ENCODE data around the gene ISM1.

ISM1 gene

GRCh38 chr20:13321416-13321815, 100.3 kb downstream of the ISM1 start:
- H3K36me3 Mint-ChIP-seq (ENCODE audit: low read depth): no peaks in the 10 kb centered on the region
- H3K4me1 Mint-ChIP-seq (ENCODE audit: low read depth): peaks cover 31% of the 10 kb centered on the region
- H3K27ac Mint-ChIP-seq: no peak overlapping the region
- H3K9me3 Mint-ChIP-seq: peaks cover 18% of the 10 kb centered on the region
- no peak overlapping the region for H3K4me3 Mint-ChIP-seq
- H3K27me3 Mint-ChIP-seq: peaks cover 24% of the 10 kb centered on the region

- Mint-ChIP-seq H3K36me3 (ENCODE audit: low read depth) (no peaks in the 10 kb centered on the region), H3K9me3 (peaks cover 18% of the 10 kb centered on the region), H3K27me3 (peaks cover 31% of the 10 kb centered on the region), H3K4me1 (ENCODE audit: low read depth) (peaks cover 31% of the 10 kb centered on the region), H3K27ac (no peak overlapping the region), H3K4me3 (no peak overlapping the region)
Observed at GRCh38 chr20:13322198-13322597, 101.1 kb downstream of the ISM1 start.

GRCh38 chr20:13322621-13323020, 101.5 kb downstream of the ISM1 start:
- Mint-ChIP-seq H3K4me1 (ENCODE audit: low read depth) (peaks cover 27% of the 10 kb centered on the region), H3K4me3 (no peak overlapping the region), H3K9me3 (peaks cover 16% of the 10 kb centered on the region), H3K36me3 (ENCODE audit: low read depth) (no peaks in the 10 kb centered on the region), H3K27ac (no peak overlapping the region), H3K27me3 (peaks cover 34% of the 10 kb centered on the region)

- no peaks in the 10 kb centered on the region for H3K36me3 Mint-ChIP-seq (ENCODE audit: low read depth)
- H3K27me3 Mint-ChIP-seq: peaks cover 52% of the 10 kb centered on the region
Observed at GRCh38 chr20:13325033-13325432, 104.0 kb downstream of the ISM1 start.

DNA sequence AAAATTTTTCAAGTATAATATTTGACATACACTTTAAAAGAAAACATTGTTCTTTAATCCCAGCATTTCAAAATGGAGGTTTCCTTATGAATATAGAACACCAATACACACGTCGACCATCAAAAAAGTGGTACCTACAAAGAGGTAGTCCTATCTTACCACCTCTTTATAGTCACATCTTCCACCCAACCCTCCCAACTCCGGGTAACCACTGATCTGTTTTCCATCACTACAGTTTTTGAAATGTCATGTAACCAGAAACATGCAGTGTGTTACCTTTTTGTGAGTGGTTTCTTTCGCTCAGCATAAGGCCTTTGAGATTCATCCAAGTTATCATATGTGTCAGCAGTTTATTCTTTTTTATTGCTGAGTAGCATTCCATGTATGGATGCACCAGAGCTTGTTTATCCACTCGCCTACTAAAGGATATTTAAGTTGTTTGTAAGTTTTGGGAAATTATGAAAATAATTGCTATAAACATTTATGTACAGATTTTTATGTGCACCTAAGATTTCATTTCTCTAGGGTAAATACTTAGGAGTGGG, 104.8 kb downstream of the ISM1 start:
- no peak overlapping the region for H3K4me3 Mint-ChIP-seq
- H3K27ac Mint-ChIP-seq: no peak overlapping the region
- peaks cover 13% of the 10 kb centered on the region for H3K9me3 Mint-ChIP-seq
- H3K27me3 Mint-ChIP-seq: peaks cover 52% of the 10 kb centered on the region
- peaks cover 30% of the 10 kb centered on the region for H3K4me1 Mint-ChIP-seq (ENCODE audit: low read depth)
- no peaks in the 10 kb centered on the region for H3K36me3 Mint-ChIP-seq (ENCODE audit: low read depth)

More at GRCh38 chr20:13325033-13325432, 104.0 kb downstream of the ISM1 start:
- Mint-ChIP-seq H3K4me1 (ENCODE audit: low read depth) (peaks cover 25% of the 10 kb centered on the region), H3K4me3 (no peak overlapping the region), H3K9me3 (peaks cover 13% of the 10 kb centered on the region), H3K27ac (no peak overlapping the region)

- Mint-ChIP-seq H3K4me1 (ENCODE audit: low read depth) (peaks cover 43% of the 10 kb centered on the region), H3K27ac (peak overlapping the region; percentile 65), H3K27me3 (peaks cover 40% of the 10 kb centered on the region), H3K4me3 (no peak overlapping the region), H3K36me3 (ENCODE audit: low read depth) (no peaks in the 10 kb centered on the region), H3K9me3 (peaks cover 13% of the 10 kb centered on the region)
Observed at GRCh38 chr20:13331536-13331935, 110.5 kb downstream of the ISM1 start.

DNA sequence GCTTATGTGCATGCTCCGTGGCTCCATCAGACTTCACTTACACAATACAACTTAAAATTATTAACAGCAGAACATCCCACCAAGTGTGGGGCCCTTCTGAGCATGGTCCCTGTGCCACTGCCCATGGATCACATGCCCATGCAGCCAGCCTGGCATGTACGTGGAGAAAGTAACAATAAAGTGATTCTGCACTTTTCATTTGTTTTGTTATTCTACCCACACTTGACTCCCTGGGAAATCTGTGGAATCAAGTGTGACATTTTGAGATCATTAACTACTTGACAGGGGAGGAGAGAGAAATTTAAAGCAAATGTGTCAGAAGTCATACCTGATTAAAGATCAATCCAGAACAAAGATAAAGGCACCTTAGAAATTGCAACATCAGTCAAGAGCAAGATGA, 112.0 kb downstream of the ISM1 start:
- H3K4me1 Mint-ChIP-seq (ENCODE audit: low read depth): peaks cover 58% of the 10 kb centered on the region
- H3K36me3 Mint-ChIP-seq (ENCODE audit: low read depth): no peaks in the 10 kb centered on the region
- H3K4me3 Mint-ChIP-seq: no peak overlapping the region
- peaks cover 4% of the 10 kb centered on the region for H3K9me3 Mint-ChIP-seq
- peaks cover 26% of the 10 kb centered on the region for H3K27me3 Mint-ChIP-seq
- H3K27ac Mint-ChIP-seq: peak overlapping the region; percentile 74

- H3K9me3 Mint-ChIP-seq: no peaks in the 10 kb centered on the region
- peaks cover 21% of the 10 kb centered on the region for H3K27me3 Mint-ChIP-seq
- H3K4me1 Mint-ChIP-seq (ENCODE audit: low read depth): peaks cover 66% of the 10 kb centered on the region
- no peak overlapping the region for H3K27ac Mint-ChIP-seq
- no peak overlapping the region for H3K4me3 Mint-ChIP-seq
- no peaks in the 10 kb centered on the region for H3K36me3 Mint-ChIP-seq (ENCODE audit: low read depth)
Observed at GRCh38 chr20:13333793-13334192, 112.7 kb downstream of the ISM1 start.

DNA sequence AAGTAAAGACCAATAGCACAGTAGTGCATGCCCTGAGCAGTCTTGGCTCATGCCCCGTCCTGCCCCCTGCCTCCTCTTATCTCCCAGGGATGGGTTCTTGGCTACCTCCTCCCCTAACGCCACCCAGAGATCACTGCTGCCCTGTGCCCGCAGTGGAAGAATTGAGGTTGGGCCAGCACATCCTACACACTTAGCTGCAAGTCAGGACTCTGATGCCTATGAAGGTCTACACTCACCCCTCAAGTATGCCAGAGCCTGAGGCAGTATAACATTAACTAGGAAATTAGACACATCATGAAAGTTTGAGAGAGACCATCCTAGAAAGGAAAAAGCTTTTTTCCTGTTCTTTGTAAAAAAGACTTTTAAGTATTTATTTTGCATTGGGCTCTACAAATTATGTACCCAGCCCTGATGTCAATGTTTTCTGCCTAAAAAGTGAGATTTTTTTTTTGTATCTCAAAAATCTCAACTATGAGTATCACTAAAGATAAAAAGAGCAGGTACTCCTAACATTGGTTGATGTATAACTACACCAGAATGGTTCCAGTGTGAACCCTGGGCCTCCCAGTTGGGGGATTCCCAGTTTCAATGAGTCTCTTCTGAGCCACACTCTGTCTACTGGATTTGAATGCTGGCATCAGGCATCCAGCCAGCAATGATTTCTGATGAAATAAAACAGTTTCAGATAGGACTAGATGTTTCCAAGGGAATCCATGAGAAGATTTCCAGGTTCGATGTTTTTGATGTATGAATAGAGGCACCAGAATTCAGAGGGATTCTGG, 115.4 kb downstream of the ISM1 start:
- Mint-ChIP-seq H3K27me3 (peaks cover 13% of the 10 kb centered on the region), H3K36me3 (ENCODE audit: low read depth) (no peaks in the 10 kb centered on the region), H3K9me3 (no peaks in the 10 kb centered on the region), H3K4me3 (peak overlapping the region; percentile 24), H3K4me1 (ENCODE audit: low read depth) (peaks cover 69% of the 10 kb centered on the region), H3K27ac (peak overlapping the region; percentile 90)

DNA sequence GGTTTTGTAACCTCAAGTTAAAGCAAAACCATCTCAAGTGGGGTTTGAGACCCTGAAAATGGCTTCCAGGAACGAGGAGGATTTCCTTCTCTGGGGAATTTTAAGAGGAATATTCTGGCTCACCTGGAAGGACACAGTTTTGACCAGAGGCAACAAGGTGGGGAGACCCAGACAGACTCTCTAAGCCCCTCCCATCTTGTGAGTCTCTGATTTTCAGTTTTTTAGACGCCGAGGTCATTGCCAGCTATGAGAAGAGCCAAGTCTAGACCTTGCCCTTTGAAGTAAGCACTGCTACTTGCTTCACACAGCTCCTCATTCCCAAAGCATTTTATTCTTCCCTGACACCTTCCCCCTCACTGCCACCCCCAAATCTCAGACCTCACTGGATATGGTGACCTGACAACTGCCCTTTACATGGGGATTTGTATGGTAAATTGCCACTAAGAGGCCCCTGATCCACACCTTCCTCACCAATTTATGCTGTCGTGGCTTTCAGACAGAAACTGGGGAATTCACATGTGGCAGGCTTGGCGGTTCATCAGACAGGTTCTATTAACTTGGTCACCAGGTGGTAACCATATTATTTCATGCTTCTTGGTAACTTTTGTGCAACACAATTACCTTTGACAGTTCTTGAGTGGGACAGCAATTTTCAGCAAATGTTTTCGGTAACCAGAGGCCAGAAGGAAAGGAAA, 116.2 kb downstream of the ISM1 start:
- Mint-ChIP-seq H3K36me3 (ENCODE audit: low read depth) (no peaks in the 10 kb centered on the region), H3K27me3 (peaks cover 13% of the 10 kb centered on the region), H3K9me3 (no peaks in the 10 kb centered on the region), H3K4me3 (peak overlapping the region; percentile 24), H3K27ac (peak overlapping the region; percentile 90), H3K4me1 (ENCODE audit: low read depth) (peaks cover 67% of the 10 kb centered on the region)

- Mint-ChIP-seq H3K4me3 (peak overlapping the region; percentile 24), H3K4me1 (ENCODE audit: low read depth) (peaks cover 57% of the 10 kb centered on the region), H3K36me3 (ENCODE audit: low read depth) (no peaks in the 10 kb centered on the region), H3K9me3 (no peaks in the 10 kb centered on the region), H3K27ac (peak overlapping the region; percentile 90), H3K27me3 (peaks cover 8% of the 10 kb centered on the region)
Observed at GRCh38 chr20:13338097-13338661, 117.1 kb downstream of the ISM1 start.

DNA sequence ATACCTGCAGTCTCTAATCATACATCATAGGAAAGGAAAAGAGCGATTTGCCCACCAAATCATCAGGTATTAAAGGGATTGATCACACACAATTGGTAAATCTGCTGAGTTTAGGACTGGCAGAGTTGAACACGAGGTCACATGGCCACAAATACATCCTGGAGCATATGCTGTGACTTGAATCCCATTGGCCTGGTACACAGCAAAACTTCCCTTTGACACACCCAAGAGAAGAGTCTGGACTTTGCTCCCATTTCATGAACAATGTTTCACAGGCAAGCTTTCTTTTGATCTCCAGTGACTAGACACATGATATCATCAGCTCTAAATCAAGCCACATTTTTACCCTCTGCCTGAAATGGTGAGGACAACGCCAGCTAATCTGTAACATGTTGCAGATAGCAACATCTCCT, 117.9 kb downstream of the ISM1 start:
- Mint-ChIP-seq H3K4me3 (no peak overlapping the region), H3K4me1 (ENCODE audit: low read depth) (peaks cover 55% of the 10 kb centered on the region), H3K27ac (peak overlapping the region; percentile 33), H3K36me3 (ENCODE audit: low read depth) (no peaks in the 10 kb centered on the region), H3K9me3 (no peaks in the 10 kb centered on the region), H3K27me3 (peaks cover 2% of the 10 kb centered on the region)

DNA sequence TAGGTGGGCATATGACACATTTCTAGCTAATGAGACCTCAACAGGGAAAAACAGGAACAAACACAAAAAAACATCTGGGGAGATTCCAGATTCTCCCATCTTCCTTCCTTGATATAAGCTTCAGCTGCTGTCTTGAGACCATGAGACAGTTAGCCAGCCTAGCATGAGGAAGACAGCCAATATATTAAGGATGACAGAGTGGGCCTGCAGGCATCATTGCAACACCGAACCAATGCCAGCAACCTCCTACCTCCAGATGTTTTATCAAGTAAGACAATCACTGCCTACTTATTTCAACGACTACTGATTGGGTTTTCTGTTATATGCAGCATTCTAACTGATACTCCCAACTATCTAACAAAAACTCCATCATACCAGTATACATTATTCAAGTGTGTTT, 119.0 kb downstream of the ISM1 start:
- Mint-ChIP-seq H3K4me1 (ENCODE audit: low read depth) (peaks cover 55% of the 10 kb centered on the region), H3K9me3 (no peaks in the 10 kb centered on the region), H3K27ac (no peak overlapping the region), H3K36me3 (ENCODE audit: low read depth) (no peaks in the 10 kb centered on the region), H3K27me3 (peaks cover 3% of the 10 kb centered on the region), H3K4me3 (no peak overlapping the region)

GRCh38 chr20:13341737-13342393, 120.8 kb downstream of the ISM1 start:
- Mint-ChIP-seq H3K27ac (no peak overlapping the region), H3K4me3 (no peak overlapping the region), H3K36me3 (ENCODE audit: low read depth) (no peaks in the 10 kb centered on the region), H3K4me1 (ENCODE audit: low read depth) (peaks cover 39% of the 10 kb centered on the region), H3K9me3 (no peaks in the 10 kb centered on the region), H3K27me3 (peaks cover 3% of the 10 kb centered on the region)
